ENCODE data around the gene NAA80.

- TF ChIP-seq, protein P1, sequence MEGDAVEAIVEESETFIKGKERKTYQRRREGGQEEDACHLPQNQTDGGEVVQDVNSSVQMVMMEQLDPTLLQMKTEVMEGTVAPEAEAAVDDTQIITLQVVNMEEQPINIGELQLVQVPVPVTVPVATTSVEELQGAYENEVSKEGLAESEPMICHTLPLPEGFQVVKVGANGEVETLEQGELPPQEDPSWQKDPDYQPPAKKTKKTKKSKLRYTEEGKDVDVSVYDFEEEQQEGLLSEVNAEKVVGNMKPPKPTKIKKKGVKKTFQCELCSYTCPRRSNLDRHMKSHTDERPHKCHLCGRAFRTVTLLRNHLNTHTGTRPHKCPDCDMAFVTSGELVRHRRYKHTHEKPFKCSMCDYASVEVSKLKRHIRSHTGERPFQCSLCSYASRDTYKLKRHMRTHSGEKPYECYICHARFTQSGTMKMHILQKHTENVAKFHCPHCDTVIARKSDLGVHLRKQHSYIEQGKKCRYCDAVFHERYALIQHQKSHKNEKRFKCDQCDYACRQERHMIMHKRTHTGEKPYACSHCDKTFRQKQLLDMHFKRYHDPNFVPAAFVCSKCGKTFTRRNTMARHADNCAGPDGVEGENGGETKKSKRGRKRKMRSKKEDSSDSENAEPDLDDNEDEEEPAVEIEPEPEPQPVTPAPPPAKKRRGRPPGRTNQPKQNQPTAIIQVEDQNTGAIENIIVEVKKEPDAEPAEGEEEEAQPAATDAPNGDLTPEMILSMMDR (conservative IDR thresholded peaks at IDR 0.05), result no peak
- no peak for TF ChIP-seq EZH2 (IDR thresholded peaks at IDR 0.05; ENCODE audit: low read depth)
These were observed 26.4 kb upstream of the NAA80 start for GRCh38 chr3:50325497-50326181.

Data from PC-9 (cell line).